HepG2 (cell line): Measurements from ENCODE around the gene PLEKHG5.
"Not testable (repeated sequence)": the region's sequence is repeated elsewhere in the genome, so short reads cannot be mapped to it uniquely, and the experiment has no call there.

ENCODE experiments used
- ZBTB33 ChIP-seq: sonication (generic); formaldehyde crosslinking; IDR thresholded peaks from 2 replicates; pipeline ENCODE4 v1.4.0; 2020; ENCODE audit warnings: missing genetic modification reagents
- TF ChIP-seq, protein P1 (sequence below): sonication (generic); formaldehyde crosslinking; IDR thresholded peaks from 2 replicates; pipeline ENCODE4 v1.5.0; 2020; ENCODE audit warnings: mild to moderate bottlenecking, missing genetic modification reagents, moderate library complexity
- TF ChIP-seq, protein P2 (sequence below): sonication (generic); formaldehyde crosslinking; IDR thresholded peaks from 2 replicates; pipeline ENCODE4 v1.4.0; 2020; ENCODE audit warnings: low read depth, missing genetic modification reagents
- TF ChIP-seq, protein P3 (sequence below): sonication (generic); formaldehyde crosslinking; IDR thresholded peaks from 2 replicates; pipeline ENCODE4 v1.4.0; 2020; ENCODE audit warnings: missing genetic modification reagents

GRCh38 chr1:6453895-6454855 is 37.3 kb downstream of the PLEKHG5 start:
- TF ChIP-seq, protein P1, sequence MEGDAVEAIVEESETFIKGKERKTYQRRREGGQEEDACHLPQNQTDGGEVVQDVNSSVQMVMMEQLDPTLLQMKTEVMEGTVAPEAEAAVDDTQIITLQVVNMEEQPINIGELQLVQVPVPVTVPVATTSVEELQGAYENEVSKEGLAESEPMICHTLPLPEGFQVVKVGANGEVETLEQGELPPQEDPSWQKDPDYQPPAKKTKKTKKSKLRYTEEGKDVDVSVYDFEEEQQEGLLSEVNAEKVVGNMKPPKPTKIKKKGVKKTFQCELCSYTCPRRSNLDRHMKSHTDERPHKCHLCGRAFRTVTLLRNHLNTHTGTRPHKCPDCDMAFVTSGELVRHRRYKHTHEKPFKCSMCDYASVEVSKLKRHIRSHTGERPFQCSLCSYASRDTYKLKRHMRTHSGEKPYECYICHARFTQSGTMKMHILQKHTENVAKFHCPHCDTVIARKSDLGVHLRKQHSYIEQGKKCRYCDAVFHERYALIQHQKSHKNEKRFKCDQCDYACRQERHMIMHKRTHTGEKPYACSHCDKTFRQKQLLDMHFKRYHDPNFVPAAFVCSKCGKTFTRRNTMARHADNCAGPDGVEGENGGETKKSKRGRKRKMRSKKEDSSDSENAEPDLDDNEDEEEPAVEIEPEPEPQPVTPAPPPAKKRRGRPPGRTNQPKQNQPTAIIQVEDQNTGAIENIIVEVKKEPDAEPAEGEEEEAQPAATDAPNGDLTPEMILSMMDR (CRISPR knock-in tag), result not testable (repeated sequence)
- TF ChIP-seq, protein P2, sequence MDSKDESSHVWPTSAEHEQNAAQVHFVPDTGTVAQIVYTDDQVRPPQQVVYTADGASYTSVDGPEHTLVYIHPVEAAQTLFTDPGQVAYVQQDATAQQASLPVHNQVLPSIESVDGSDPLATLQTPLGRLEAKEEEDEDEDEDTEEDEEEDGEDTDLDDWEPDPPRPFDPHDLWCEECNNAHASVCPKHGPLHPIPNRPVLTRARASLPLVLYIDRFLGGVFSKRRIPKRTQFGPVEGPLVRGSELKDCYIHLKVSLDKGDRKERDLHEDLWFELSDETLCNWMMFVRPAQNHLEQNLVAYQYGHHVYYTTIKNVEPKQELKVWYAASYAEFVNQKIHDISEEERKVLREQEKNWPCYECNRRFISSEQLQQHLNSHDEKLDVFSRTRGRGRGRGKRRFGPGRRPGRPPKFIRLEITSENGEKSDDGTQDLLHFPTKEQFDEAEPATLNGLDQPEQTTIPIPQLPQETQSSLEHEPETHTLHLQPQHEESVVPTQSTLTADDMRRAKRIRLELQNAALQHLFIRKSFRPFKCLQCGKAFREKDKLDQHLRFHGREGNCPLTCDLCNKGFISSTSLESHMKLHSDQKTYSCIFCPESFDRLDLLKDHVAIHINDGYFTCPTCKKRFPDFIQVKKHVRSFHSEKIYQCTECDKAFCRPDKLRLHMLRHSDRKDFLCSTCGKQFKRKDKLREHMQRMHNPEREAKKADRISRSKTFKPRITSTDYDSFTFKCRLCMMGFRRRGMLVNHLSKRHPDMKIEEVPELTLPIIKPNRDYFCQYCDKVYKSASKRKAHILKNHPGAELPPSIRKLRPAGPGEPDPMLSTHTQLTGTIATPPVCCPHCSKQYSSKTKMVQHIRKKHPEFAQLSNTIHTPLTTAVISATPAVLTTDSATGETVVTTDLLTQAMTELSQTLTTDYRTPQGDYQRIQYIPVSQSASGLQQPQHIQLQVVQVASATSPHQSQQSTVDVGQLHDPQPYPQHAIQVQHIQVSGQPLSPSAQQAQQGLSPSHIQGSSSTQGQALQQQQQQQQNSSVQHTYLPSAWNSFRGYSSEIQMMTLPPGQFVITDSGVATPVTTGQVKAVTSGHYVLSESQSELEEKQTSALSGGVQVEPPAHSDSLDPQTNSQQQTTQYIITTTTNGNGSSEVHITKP, result not testable (repeated sequence)
- TF ChIP-seq, protein P3, sequence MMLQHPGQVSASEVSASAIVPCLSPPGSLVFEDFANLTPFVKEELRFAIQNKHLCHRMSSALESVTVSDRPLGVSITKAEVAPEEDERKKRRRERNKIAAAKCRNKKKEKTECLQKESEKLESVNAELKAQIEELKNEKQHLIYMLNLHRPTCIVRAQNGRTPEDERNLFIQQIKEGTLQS (CRISPR knock-in tag), result not testable (repeated sequence)
- TF ChIP-seq ZBTB33 (CRISPR knock-in tag), result 0 out of 2 replicates have a peak, but pooled peaks have one; percentile 18
